Astrocyte of the spinal cord (primary cell): ENCODE results near the gene ATXN1.

Source experiments
- DNase-seq: peaks from one replicate; pipeline ENCODE4 v3.0.0; 2011; ENCODE audit warnings: low read depth, low spot score
- H3K4me3 ChIP-seq: 2 replicates; pipeline ENCODE4 v1.5.1; 2011; ENCODE audit warnings: low read depth, mild to moderate bottlenecking, low read length, moderate library complexity
- in situ Hi-C: cut with HindIII; loops from 2 replicates; pipeline ENCODE4 v1.10.0; 2017; ENCODE audit warnings: low sequenced_read_pairs
- TF ChIP-seq, protein P1 (sequence below): IDR thresholded peaks from 2 replicates; pipeline ENCODE4 v1.5.1; 2012; ENCODE audit warnings: low read depth, mild to moderate bottlenecking, low read length, inconsistent platforms

ATXN1 gene

DNA sequence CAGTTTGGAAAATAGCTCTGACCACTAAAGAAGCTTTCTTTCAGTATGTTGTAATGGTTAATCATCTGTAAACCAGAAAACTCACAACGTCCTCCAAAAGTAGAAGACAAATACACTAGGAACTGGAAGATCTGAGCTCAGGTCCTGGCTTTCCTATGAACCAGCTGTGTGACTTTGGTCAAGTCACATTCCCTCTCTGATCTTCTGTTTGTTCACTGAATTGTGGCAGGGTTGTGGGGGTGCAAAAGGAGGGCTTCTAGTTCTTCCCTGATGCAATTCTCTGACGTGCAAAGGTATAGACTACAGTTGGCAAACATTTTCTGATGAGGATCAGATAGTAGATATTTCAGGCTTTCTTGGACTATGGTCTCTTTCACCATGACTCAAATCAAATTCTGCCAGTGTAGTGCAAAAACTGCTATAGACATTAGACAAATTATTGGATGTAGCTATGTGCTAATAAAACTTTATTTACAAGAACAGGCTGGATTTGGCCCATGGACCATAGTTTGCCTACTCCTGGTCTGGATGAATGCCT, 44.9 kb downstream of the ATXN1 start:
- in situ Hi-C loops = no loop called here
- DNase-seq = no peak
- TF ChIP-seq, protein P1, sequence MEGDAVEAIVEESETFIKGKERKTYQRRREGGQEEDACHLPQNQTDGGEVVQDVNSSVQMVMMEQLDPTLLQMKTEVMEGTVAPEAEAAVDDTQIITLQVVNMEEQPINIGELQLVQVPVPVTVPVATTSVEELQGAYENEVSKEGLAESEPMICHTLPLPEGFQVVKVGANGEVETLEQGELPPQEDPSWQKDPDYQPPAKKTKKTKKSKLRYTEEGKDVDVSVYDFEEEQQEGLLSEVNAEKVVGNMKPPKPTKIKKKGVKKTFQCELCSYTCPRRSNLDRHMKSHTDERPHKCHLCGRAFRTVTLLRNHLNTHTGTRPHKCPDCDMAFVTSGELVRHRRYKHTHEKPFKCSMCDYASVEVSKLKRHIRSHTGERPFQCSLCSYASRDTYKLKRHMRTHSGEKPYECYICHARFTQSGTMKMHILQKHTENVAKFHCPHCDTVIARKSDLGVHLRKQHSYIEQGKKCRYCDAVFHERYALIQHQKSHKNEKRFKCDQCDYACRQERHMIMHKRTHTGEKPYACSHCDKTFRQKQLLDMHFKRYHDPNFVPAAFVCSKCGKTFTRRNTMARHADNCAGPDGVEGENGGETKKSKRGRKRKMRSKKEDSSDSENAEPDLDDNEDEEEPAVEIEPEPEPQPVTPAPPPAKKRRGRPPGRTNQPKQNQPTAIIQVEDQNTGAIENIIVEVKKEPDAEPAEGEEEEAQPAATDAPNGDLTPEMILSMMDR = no peak
- no peak overlapping the region for H3K4me3 ChIP-seq

DNA sequence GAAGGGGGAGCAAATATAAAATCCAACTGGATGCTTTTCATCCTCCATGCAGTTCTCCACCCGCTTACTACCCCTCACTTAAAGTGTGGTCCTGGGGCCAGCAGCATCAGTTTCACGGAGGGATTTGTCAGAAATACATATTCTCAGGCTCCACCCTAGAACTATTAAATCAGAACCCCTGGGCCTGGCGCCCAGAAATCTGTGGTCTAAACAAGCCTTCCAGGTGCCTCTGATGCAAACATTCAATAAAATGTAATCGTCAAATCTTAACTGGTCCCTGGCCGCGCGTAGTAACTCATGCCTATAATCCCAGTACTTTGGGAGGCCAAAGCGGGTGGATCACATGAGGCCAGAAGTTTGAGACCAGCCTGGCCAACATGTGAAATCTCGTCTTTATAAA, 47.7 kb downstream of the ATXN1 start:
- TF ChIP-seq, protein P1 = no peak
- no peak for DNase-seq
- in situ Hi-C loops = no loop called here
- no peak overlapping the region for H3K4me3 ChIP-seq

DNA sequence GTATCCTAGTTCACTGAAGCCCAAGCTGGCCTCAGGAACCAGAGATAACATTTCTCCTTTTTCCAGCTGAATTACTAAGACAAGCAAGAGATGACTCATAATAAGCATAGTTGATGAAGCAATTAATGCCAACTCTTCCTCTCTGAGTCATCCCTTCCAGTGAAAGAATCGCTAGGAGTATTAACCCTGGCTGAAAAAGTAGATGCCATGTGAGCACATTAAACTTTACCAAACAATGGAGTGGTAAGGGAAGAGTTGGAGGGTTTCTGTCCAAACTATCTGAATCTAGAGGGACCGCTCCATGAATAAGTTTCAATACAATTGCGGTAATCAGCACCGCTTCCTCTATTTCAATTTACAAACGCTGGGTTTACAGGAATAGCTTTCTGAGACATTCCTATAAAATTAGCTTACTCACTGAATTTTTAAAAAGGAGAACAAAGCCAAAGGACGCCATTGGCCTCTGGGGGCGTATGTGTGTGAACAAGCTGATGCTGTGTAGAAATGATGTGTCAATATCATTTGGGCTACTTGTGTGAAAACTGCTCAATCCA, 48.3 kb downstream of the ATXN1 start:
- peak; percentile 91 for DNase-seq
- H3K4me3 ChIP-seq = no peak overlapping the region
- in situ Hi-C loops = no loop called here
- TF ChIP-seq, protein P1 = peak; percentile 45

DNA sequence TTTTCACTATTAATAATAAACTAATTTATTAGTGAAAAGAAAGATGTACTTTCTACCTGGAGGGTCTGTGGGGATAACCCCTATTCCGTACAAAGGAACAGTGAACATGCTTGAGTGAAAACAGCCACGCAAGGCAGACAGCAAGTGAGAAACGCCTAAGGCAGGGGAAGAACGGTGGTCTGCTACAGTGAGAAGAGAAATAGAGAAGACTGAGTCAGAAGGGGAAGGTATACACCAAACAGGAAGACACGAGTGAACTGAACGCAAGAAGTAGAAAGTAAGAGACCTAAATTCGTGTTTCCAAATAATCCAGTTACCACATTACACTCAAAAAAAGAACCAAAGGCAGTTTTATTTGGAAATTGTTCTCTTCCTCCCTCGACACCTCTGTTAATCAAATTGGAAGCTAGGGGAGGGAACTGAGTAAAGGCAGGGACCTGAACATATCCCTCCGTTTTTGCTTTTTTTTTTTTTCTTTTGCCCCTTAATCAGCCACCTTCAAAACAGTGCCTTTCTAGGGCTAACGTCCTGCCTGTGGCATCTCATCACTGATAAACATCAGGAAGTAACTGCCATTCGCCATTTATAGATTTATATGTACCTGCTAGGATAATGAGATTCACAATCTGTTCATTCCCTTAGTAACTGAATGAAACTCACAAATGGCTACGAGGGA, 48.9 kb downstream of the ATXN1 start:
- in situ Hi-C loops = no loop called here
- TF ChIP-seq, protein P1 = no peak
- no peak for DNase-seq
- H3K4me3 ChIP-seq = no peak overlapping the region

DNA sequence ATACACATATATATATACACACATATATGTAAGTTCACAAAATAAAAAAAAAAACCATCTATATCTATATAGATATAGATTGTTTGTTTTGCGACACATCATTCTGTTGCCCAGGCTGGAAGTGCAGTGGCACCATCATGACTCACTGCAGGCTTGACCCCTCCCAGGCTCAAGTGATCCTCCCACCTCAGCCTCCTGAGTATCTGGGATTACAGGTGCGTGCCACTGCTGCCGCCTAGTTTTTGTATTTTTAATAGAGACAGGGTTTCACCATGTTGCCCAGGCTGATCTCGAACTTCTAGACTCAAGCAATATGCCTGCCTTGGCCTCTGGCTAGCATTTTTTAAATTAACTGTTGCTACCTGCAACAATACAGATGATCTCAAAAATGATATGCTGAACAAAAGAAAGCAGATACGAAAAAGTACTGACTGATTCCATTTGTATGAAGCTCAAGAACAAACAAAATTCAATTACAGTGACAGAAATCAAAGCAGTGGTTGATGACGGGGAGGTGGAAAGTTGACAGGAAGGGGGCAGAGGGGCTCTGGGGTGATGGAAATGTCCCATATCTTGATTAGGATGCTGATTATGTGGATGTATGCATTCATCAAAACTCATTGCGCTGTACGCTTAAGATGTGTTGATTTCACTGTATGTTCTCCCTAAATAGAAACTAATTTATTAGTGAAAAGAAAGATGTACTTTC, 49.6 kb downstream of the ATXN1 start:
- H3K4me3 ChIP-seq = no peak overlapping the region
- in situ Hi-C loops = no loop called here

More for the DNA sequence above, 49.6 kb downstream of the ATXN1 start:
- TF ChIP-seq, protein P1 = no peak
- no peak for DNase-seq
